NCI-H1930 (cell line): ENCODE data around the gene AZIN2.
"Not testable (repeated sequence)": the region's sequence is repeated elsewhere in the genome, so short reads cannot be mapped to it uniquely, and the experiment has no call there.

Source experiments
- DNase-seq, 2 experiments: peaks; one replicate each; lab custom pipeline; 2025; lab: John Stamatoyannopoulos, UW

AZIN2 gene

GRCh38 chr1:33127001-33127823, 46.3 kb downstream of the AZIN2 start:
- peak; percentile 99 to 100 for DNase-seq

- DNase-seq, result no peak
Observed at GRCh38 chr1:33128781-33129180, 47.8 kb downstream of the AZIN2 start.

GRCh38 chr1:33130297-33130696, 49.3 kb downstream of the AZIN2 start:
- DNase-seq, result no peak

- DNase-seq, result no peak
Observed at GRCh38 chr1:33131191-33131590, 50.2 kb downstream of the AZIN2 start.

- DNase-seq, result no peak
Observed at GRCh38 chr1:33132549-33132948, 51.6 kb downstream of the AZIN2 start.

GRCh38 chr1:33133478-33134105, 52.6 kb downstream of the AZIN2 start:
- DNase-seq, result no peak

- DNase-seq, result not testable (repeated sequence)
Observed at GRCh38 chr1:33136041-33136440, 55.1 kb downstream of the AZIN2 start.

- DNase-seq, result peak in 1 of 2 experiments; percentile 29
Observed at GRCh38 chr1:33137800-33138199, 56.8 kb downstream of the AZIN2 start.

GRCh38 chr1:33140153-33141149, 59.5 kb downstream of the AZIN2 start:
- DNase-seq, result no peak

- DNase-seq, result no peak
Observed at GRCh38 chr1:33141216-33141615, 60.3 kb downstream of the AZIN2 start.

GRCh38 chr1:33141781-33142180, 60.8 kb downstream of the AZIN2 start:
- no peak for DNase-seq

GRCh38 chr1:33142483-33143064, 61.6 kb downstream of the AZIN2 start:
- DNase-seq, result no peak

GRCh38 chr1:33143176-33143575, 62.2 kb downstream of the AZIN2 start:
- no peak for DNase-seq

- no peak for DNase-seq
Observed at GRCh38 chr1:33143698-33144097, 62.7 kb downstream of the AZIN2 start.

GRCh38 chr1:33146003-33146402, 65.0 kb downstream of the AZIN2 start:
- DNase-seq, result no peak

GRCh38 chr1:33147275-33147996, 66.5 kb downstream of the AZIN2 start:
- no peak for DNase-seq

GRCh38 chr1:33147997-33148314, 67.0 kb downstream of the AZIN2 start:
- no peak for DNase-seq

GRCh38 chr1:33148615-33149014, 67.7 kb downstream of the AZIN2 start:
- DNase-seq, result no peak

- no peak for DNase-seq
Observed at GRCh38 chr1:33149453-33150190, 68.7 kb downstream of the AZIN2 start.

- DNase-seq, result no peak
Observed at GRCh38 chr1:33150522-33150921, 69.6 kb downstream of the AZIN2 start.

- DNase-seq, result no peak
Observed at GRCh38 chr1:33151116-33151515, 70.2 kb downstream of the AZIN2 start.
